Gastrocnemius medialis (tissue), 4 donors: Measurements from ENCODE around the gene MRC2.

Experiments used
- POLR2A ChIP-seq, 2 donors: fragments of 450-650 bp; IDR thresholded peaks; one replicate each; pipeline ENCODE4 v1.6.1; 2017; ENCODE audit warnings: antibody characterized with exemption in 2 of 2, mild to moderate bottlenecking in 2 of 2, moderate library complexity in 2 of 2
- TF ChIP-seq, protein P1 (sequence below), 5 experiments: fragments of 450-650 bp in 3 of 5; fragments of 200-600 bp in 2 of 5; sonication (generic) in 2 of 5; IDR thresholded peaks in 4 of 5; conservative IDR thresholded peaks in 1 of 5; 1 replicate in 4 of 5; 2 replicates in 1 of 5; pipeline ENCODE4 v1.5.1; 2016 to 2019; ENCODE audit warnings: antibody characterized with exemption in 5 of 5, mild to moderate bottlenecking in 3 of 5, moderate library complexity in 3 of 5

DNA sequence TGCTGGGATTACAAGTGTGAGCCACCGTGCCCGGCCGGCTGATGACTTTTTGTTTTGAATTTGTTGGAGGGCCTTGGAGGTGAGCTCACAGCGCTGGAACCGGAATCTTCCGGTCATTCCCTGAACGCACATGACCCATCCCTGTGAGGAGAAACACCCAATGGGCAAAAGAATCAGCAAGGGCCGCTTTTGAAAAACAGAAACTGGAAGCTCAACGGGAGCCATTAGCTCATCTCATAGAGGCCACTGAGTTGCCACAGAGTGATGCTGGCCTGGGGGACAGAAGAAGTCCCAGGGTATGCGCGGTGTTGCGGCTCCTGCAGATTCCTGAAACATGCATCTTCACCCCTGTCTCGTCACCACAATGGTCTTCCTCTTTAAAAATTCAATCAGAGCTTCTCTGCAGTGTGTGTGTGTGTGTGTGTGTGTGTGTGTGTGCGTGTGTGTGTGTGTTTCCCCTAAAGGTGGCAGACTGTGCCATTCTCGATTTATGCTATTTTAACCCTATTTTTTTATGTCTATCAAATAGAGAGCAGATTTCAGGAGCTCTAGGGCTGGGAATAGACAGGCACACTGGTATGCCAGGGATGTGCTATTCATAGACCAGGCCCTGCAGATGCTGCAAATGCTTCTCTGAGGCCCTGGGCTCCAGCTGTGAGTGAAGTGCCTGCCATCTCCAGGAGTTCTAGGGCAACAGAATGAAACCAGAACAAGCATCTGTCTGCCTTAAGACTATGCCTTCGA is 112.3 kb downstream of the MRC2 start:
- TF ChIP-seq, protein P1, sequence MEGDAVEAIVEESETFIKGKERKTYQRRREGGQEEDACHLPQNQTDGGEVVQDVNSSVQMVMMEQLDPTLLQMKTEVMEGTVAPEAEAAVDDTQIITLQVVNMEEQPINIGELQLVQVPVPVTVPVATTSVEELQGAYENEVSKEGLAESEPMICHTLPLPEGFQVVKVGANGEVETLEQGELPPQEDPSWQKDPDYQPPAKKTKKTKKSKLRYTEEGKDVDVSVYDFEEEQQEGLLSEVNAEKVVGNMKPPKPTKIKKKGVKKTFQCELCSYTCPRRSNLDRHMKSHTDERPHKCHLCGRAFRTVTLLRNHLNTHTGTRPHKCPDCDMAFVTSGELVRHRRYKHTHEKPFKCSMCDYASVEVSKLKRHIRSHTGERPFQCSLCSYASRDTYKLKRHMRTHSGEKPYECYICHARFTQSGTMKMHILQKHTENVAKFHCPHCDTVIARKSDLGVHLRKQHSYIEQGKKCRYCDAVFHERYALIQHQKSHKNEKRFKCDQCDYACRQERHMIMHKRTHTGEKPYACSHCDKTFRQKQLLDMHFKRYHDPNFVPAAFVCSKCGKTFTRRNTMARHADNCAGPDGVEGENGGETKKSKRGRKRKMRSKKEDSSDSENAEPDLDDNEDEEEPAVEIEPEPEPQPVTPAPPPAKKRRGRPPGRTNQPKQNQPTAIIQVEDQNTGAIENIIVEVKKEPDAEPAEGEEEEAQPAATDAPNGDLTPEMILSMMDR (IDR thresholded peaks at IDR 0.05 in 4 of 5, conservative IDR thresholded peaks at IDR 0.05 in 1 of 5), result no peak
- TF ChIP-seq POLR2A (IDR thresholded peaks at IDR 0.05), result no peak
